GM21381 (cell line): ENCODE measurements around the gene GRAMD1B.
"Not testable (repeated sequence)": the region's sequence is repeated elsewhere in the genome, so short reads cannot be mapped to it uniquely, and the experiment has no call there.

ENCODE experiments used
- ATAC-seq: cut with Tn5 transposase; IDR thresholded peaks from one replicate; pipeline ENCODE4 v1.9.1; 2021; ENCODE audit warnings: mild to moderate bottlenecking, moderate library complexity; ENCODE audit not compliant: unreplicated experiment

Gene GRAMD1B

GRCh38 chr11:123622576-123622975 lies 192.5 kb downstream of the GRAMD1B start:
- ATAC-seq, result no peak

GRCh38 chr11:123624974-123625373 lies 194.9 kb downstream of the GRAMD1B start:
- no peak for ATAC-seq

- no peak for ATAC-seq
Observed at GRCh38 chr11:123628936-123629683, 199.0 kb downstream of the GRAMD1B start.

GRCh38 chr11:123630126-123630608 lies 200.1 kb downstream of the GRAMD1B start:
- no peak for ATAC-seq

GRCh38 chr11:123640029-123640428 lies 210.0 kb downstream of the GRAMD1B start:
- no peak for ATAC-seq

- ATAC-seq, result peak; percentile 77
Observed at GRCh38 chr11:123640677-123641494, 210.8 kb downstream of the GRAMD1B start.

GRCh38 chr11:123641495-123641840 lies 211.4 kb downstream of the GRAMD1B start:
- ATAC-seq, result no peak

GRCh38 chr11:123642435-123642834 lies 212.4 kb downstream of the GRAMD1B start:
- no peak for ATAC-seq

- no peak for ATAC-seq
Observed at GRCh38 chr11:123645286-123645975, 215.4 kb downstream of the GRAMD1B start.

GRCh38 chr11:123650901-123651300 lies 220.8 kb downstream of the GRAMD1B start:
- no peak for ATAC-seq

GRCh38 chr11:123652599-123652998 lies 222.5 kb downstream of the GRAMD1B start:
- ATAC-seq, result no peak

- ATAC-seq, result no peak
Observed at GRCh38 chr11:123653483-123653826, 223.4 kb downstream of the GRAMD1B start.

- no peak for ATAC-seq
Observed at GRCh38 chr11:123653827-123654565, 223.9 kb downstream of the GRAMD1B start.

- ATAC-seq, result no peak
Observed at GRCh38 chr11:123654566-123655081, 224.6 kb downstream of the GRAMD1B start, which contains the start of gene SCN3B. SCN3B (minus strand) TSS chr11:123654624; CDS start chr11:123653801, 823 bp downstream.

- no peak for ATAC-seq
Observed at GRCh38 chr11:123659311-123659710, 229.2 kb downstream of the GRAMD1B start.

GRCh38 chr11:123659965-123660364 lies 229.9 kb downstream of the GRAMD1B start:
- ATAC-seq, result not testable (repeated sequence)

GRCh38 chr11:123665306-123665705 lies 235.2 kb downstream of the GRAMD1B start:
- no peak for ATAC-seq

GRCh38 chr11:123670081-123670480 lies 240.0 kb downstream of the GRAMD1B start:
- no peak for ATAC-seq

GRCh38 chr11:123671534-123671933 lies 241.5 kb downstream of the GRAMD1B start:
- no peak for ATAC-seq

GRCh38 chr11:123672568-123672967 lies 242.5 kb downstream of the GRAMD1B start:
- no peak for ATAC-seq
